Upper lobe of left lung (tissue), 6 donors: ENCODE measurements around the gene CNTRL. TPM values are rescaled to one million over a fixed set of nuclear protein-coding genes. Genes with fewer than 3 reads are reported as not detected.
"Not testable (repeated sequence)": the region's sequence is repeated elsewhere in the genome, so short reads cannot be mapped to it uniquely, and the experiment has no call there.

Experiments used
- ATAC-seq, 2 donors: fragments of 200-7000 bp; cut with Tn5 transposase; one replicate each; pipeline ENCODE4 v1.9.1; 2022; ENCODE audit warnings: mild to moderate bottlenecking in 2 of 2, moderate library complexity in 2 of 2; ENCODE audit not compliant: low FRiP score in 2 of 2
- DNase-seq, 2 donors: peaks; one replicate each; pipeline ENCODE4 v3.0.0-alpha.2; 2019 to 2020
- H3K27ac ChIP-seq, 4 donors: fragments of 200-600 bp; sonication (generic); one replicate each; pipeline ENCODE4 v1.5.1; 2016 to 2019
- H3K27me3 ChIP-seq, 4 donors: fragments of 200-600 bp; sonication (generic); one replicate each; pipeline ENCODE4 v1.5.1; 2017 to 2019
- H3K36me3 ChIP-seq, 4 donors: fragments of 200-600 bp; sonication (generic); one replicate each; pipeline ENCODE4 v1.5.1; 2016 to 2019
- H3K4me1 ChIP-seq, 4 donors: fragments of 200-600 bp; sonication (generic); one replicate each; pipeline ENCODE4 v1.5.1; 2018 to 2019
- H3K4me3 ChIP-seq, 4 donors: fragments of 200-600 bp; sonication (generic); one replicate each; pipeline ENCODE4 v1.5.1; 2017 to 2019; ENCODE audit warnings: mild to moderate bottlenecking in 2 of 4, moderate library complexity in 1 of 4
- H3K9me3 ChIP-seq, 4 donors: fragments of 200-600 bp; sonication (generic); one replicate each; pipeline ENCODE4 v1.5.1; 2018 to 2019
- CTCF ChIP-seq, 6 experiments: fragments of 450-650 bp in 4 of 6; fragments of 200-600 bp in 2 of 6; sonication (generic) in 2 of 6; IDR thresholded peaks; one replicate each; pipeline ENCODE4 v1.5.1; 2016 to 2019; ENCODE audit warnings: antibody characterized with exemption in 6 of 6
- EP300 ChIP-seq, 4 donors: sonication (generic); formaldehyde crosslinking; IDR thresholded peaks; one replicate each; pipeline ENCODE4 v1.5.1; 2017; ENCODE audit warnings: antibody characterized with exemption in 4 of 4, control low read depth in 2 of 4
- POLR2A ChIP-seq, 4 donors: fragments of 450-650 bp; IDR thresholded peaks; one replicate each; pipeline ENCODE4 v1.5.1; 2016 to 2017; ENCODE audit warnings: antibody characterized with exemption in 4 of 4, mild to moderate bottlenecking in 2 of 4
- POLR2AphosphoS5 ChIP-seq, 2 donors: sonication (generic); formaldehyde crosslinking; IDR thresholded peaks; one replicate each; pipeline ENCODE4 v1.5.1; 2017; ENCODE audit warnings: antibody characterized with exemption in 2 of 2
- WGBS, 2 donors: methylation state at CpG; one replicate each; pipeline ENCODE4 v1.1.5; 2017 to 2018; 5-methylcytosine and 5-hydroxymethylcytosine counted together
- total RNA-seq, 6 donors: library from RNA; depleted of rRNA in 4 of 6; stranded (reverse); fragments of >200 nt in 4 of 6; gene quantifications; one replicate each; pipeline versions ENCODE4 v1.1.0 to v1.2.1, GENCODE V29; 2016 to 2021
- donor health status: DM: no; HTN: no; CAD: no; lungs with moderate emphysema.
- donor health status: DM: no; HTN: yes; CAD: no; lungs with severe emphysema.

CNTRL gene
- 10 to 100 TPM; 16.1 to 52.4 (median 20.4) TPM for total RNA-seq

- 0 to 3% methylated on average over 16 to 42 of the region's 85 CpGs for WGBS, 2 donors
- no peaks in the 10 kb centered on the region for H3K9me3 ChIP-seq
- H3K4me3 ChIP-seq, result peak within 1 kb of the TSS; percentile 60 to 87 (median 82)
- H3K36me3 ChIP-seq, result no peaks in the 10 kb centered on the region
- TF ChIP-seq EP300 (IDR thresholded peaks at IDR 0.05) (peak in 1 of 4 donors; percentile 31), CTCF (IDR thresholded peaks at IDR 0.05) (peak in 1 of 6 experiments; percentile 34), POLR2AphosphoS5 (IDR thresholded peaks at IDR 0.05) (peak; percentile 73 to 81), POLR2A (IDR thresholded peaks at IDR 0.05) (peak in 2 of 4 donors; percentile 63 to 80)
- ATAC-seq, result peak; percentile 95
- H3K27me3 ChIP-seq, result no peaks in the 10 kb centered on the region
- peaks cover 20 to 25% (median 22%) of the 10 kb centered on the region in 4 donors for H3K4me1 ChIP-seq
- H3K27ac ChIP-seq, result peak within 1 kb of the TSS; percentile 88 to 95 (median 90)
- DNase-seq, result peak; percentile 94 to 97
Observed at GRCh38 chr9:121074370-121075250, at the start of gene CNTRL. TSS of gene CNTRL (plus strand) at chr9:121074955. CDS start at chr9:121088327, 13,372 bp downstream.

- DNase-seq (no peak), ATAC-seq (no peak)
- 80 to 89% methylated on average over 3 of the region's 3 CpGs for WGBS, 2 donors
- Histone ChIP-seq H3K4me3 (no peak overlapping the region), H3K9me3 (no peaks in the 10 kb centered on the region), H3K27ac (no peak overlapping the region), H3K36me3 (peaks cover 0 to 5% (median 0%) of the 10 kb centered on the region in 4 donors), H3K27me3 (no peaks in the 10 kb centered on the region), H3K4me1 (no peaks in the 10 kb centered on the region)
- TF ChIP-seq CTCF (IDR thresholded peaks at IDR 0.05), result no peak
- no peak for TF ChIP-seq POLR2A (IDR thresholded peaks at IDR 0.05)
- TF ChIP-seq EP300 (IDR thresholded peaks at IDR 0.05), result no peak
- no peak for TF ChIP-seq POLR2AphosphoS5 (IDR thresholded peaks at IDR 0.05)
Observed at GRCh38 chr9:121026260-121026691, 48.5 kb upstream of the CNTRL start.

DNA sequence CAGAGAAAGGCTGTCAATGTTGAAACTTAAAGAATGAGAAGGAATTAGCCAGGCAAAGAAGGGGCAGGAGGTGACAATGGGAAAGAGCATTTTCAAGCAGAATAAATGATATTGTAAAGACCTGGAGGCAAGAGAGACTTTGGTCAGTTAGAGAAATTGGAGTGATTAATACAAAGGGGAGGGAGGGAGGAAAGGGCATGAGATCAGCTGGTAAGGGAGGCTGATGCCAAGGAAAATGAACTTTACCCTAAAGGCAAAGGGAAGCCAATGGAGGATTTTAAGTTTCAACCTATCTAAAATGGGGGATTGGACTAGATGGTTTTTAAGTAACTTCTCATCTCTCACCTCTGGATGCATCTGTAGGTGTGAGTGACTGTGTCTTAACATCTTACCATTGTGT is 48.0 kb upstream of the CNTRL start:
- Histone ChIP-seq H3K27me3 (no peaks in the 10 kb centered on the region), H3K9me3 (no peaks in the 10 kb centered on the region), H3K4me1 (no peaks in the 10 kb centered on the region), H3K27ac (no peak overlapping the region), H3K36me3 (peaks cover 0 to 9% (median 0%) of the 10 kb centered on the region in 4 donors), H3K4me3 (no peak overlapping the region)
- TF ChIP-seq POLR2AphosphoS5 (IDR thresholded peaks at IDR 0.05) (no peak), EP300 (IDR thresholded peaks at IDR 0.05) (no peak), POLR2A (IDR thresholded peaks at IDR 0.05) (no peak)
- DNase-seq (no peak), ATAC-seq (no peak)

DNA sequence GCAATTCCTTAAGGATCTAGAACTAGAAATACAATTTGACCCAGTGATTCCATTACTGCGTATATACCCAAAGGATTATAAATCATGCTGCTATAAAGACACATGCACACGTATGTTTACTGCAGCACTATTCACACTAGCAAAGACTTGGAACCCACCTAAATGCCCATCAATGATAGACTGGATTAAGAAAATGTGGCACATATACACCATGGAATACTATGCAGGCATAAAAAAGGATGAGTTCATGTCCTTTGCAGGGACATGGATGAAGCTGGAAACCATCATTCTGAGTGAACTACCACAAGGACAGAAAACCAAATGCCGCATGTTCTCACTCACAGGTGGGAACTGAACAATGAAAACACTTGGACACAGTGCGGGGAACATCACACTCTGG is 46.5 kb upstream of the CNTRL start:
- H3K27ac ChIP-seq, H3K4me1 ChIP-seq, H3K27me3 ChIP-seq, DNase-seq, ATAC-seq, H3K9me3 ChIP-seq, H3K36me3 ChIP-seq, H3K4me3 ChIP-seq: not testable (repeated sequence)
- WGBS, 2 donors, result 72 to 74% methylated on average over 4 of the region's 4 CpGs

DNA sequence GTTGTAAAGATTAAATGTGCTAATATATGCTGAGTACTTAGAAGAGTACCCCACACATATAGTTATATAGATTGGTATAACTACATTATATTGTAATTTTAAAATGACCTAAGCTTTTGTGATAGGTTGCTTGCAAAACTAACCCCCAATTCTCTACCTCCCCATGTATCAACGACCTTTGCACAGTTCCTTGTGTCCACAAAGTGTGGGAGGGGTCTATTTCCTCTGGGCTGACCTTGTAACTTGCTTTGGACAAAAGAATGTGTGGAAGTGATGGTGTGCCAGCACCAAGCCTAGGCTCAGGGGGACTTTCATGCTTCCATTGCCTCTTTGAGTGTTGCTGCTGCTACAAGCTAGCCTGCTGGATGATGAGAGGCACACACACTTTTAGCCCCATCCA is 45.3 kb upstream of the CNTRL start:
- Histone ChIP-seq H3K36me3 (peaks cover 0 to 5% (median 0%) of the 10 kb centered on the region in 4 donors), H3K27me3 (no peaks in the 10 kb centered on the region), H3K4me1 (no peaks in the 10 kb centered on the region), H3K27ac (no peak overlapping the region), H3K4me3 (no peak overlapping the region), H3K9me3 (no peaks in the 10 kb centered on the region)
- no peak for TF ChIP-seq POLR2AphosphoS5 (IDR thresholded peaks at IDR 0.05)
- TF ChIP-seq POLR2A (IDR thresholded peaks at IDR 0.05), result no peak
- no peak for TF ChIP-seq CTCF (IDR thresholded peaks at IDR 0.05)
- no peak for TF ChIP-seq EP300 (IDR thresholded peaks at IDR 0.05)
- 59 to 63% methylated on average over 1 of the region's 1 CpG for WGBS, 2 donors
- DNase-seq (no peak), ATAC-seq (no peak)
